ENCODE measurements around the gene TMIGD2.

DNA sequence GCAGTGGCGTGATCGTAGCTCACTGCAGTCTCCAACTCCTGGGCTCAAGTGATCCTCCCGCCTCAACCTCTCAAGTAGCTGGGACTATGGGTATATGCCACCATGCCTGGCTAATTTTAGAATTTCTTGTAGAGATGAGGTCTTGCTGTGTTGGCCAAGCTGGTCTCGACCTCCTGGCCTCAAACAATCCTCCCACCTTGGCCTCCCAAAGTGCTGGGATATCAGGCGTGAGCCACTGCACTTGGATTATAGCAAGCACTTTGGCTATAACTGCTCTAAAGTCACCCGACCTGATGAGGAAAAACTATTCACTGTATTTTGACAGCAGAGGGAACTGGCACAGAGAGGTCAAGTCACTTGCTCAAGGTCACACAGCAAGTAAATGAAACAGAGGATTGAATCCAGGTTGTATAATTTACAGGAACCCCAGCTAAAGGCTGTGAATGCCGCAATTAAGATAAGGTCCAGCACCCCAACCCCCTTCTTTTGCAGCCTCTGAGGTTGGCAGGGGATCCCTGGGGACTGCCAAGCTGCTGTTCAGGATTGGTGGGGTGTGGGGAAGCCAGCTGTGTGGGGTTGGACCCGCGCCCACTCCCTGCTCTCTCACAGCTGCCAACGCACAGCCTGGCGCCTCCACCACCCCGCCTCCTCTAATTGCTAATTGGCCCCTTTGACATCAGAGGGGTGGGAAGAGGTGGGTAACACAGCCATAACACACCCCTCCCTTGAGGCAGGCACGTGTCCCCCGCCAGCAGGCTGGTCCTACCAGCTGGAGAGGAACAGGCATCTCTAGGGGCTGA is 6.0 kb downstream of the TMIGD2 start:
- TF ChIP-seq GABPA (IDR thresholded peaks at IDR 0.05 in 1 of 2, conservative IDR thresholded peaks at IDR 0.05 in 1 of 2) (no peak), CTCF (IDR thresholded peaks at IDR 0.05; ENCODE audit: low read depth, low read length, missing input control) (no peak), ZBTB33 (IDR thresholded peaks at IDR 0.05) (no peak), EGR1 (IDR thresholded peaks at IDR 0.05; ENCODE audit: low read depth in 2 of 2) (no peak), RAD21 (IDR thresholded peaks at IDR 0.05) (no peak)
